GM12864 (cell line): ENCODE measurements around the gene CTSC.
"Not testable (repeated sequence)": the region's sequence is repeated elsewhere in the genome, so short reads cannot be mapped to it uniquely, and the experiment has no call there.

ENCODE experiments used
- DNase-seq: peaks from one replicate; pipeline ENCODE4 v3.0.0-alpha.2; 2011; ENCODE audit warnings: low read depth
- H3K4me3 ChIP-seq: 2 replicates; pipeline ENCODE4 v1.5.1; 2011; ENCODE audit warnings: mild to moderate bottlenecking, low read depth, low read length, control low read depth
- CTCF ChIP-seq: IDR thresholded peaks from 2 replicates; pipeline ENCODE4 v1.5.1; 2011; ENCODE audit warnings: low read depth, mild to moderate bottlenecking, moderate library complexity, low read length, control low read depth, inconsistent platforms; ENCODE audit errors: missing control alignments

The CTSC gene

GRCh38 chr11:88249706-88250105, 87.8 kb downstream of the CTSC start:
- no peak for TF ChIP-seq CTCF
- no peak overlapping the region for H3K4me3 ChIP-seq
- no peak for DNase-seq

- TF ChIP-seq CTCF, result no peak
- no peak for DNase-seq
- no peak overlapping the region for H3K4me3 ChIP-seq
These were observed 90.8 kb downstream of the CTSC start for GRCh38 chr11:88246696-88247095.

DNA sequence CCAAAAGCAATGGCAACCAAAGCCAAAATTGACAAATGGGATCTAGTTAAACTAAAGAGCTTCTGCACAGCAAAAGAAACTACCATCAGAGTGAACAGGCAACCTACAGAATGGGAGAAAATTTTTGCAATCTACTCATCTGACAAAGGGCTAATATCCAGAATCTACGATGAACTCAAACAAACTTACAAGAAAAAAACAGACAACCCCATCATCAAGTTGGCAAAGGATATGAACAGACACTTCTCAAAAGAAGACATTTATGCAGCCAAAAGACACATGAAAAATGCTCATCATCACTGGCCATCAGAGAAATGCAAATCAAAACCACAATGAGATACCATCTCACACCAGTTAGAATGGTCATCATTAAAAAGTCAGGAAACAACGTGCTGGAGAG, 92.0 kb downstream of the CTSC start:
- not testable (repeated sequence) for H3K4me3 ChIP-seq, DNase-seq
